HEK293T (cell line): ENCODE measurements around the gene CTSW.

Source experiments
- ARNT ChIP-seq: fragments of 450-650 bp; IDR thresholded peaks from 2 replicates; pipeline ENCODE4 v1.6.1; 2017; ENCODE audit warnings: mild to moderate bottlenecking
- BHLHE40 ChIP-seq: fragments of 450-650 bp; IDR thresholded peaks from 2 replicates; pipeline ENCODE4 v1.6.1; 2016; ENCODE audit warnings: mild to moderate bottlenecking, moderate library complexity, borderline replicate concordance
- FOXA1 ChIP-seq: fragments of 450-650 bp; IDR thresholded peaks from 2 replicates; pipeline ENCODE4 v1.6.1; 2016; ENCODE audit warnings: mild to moderate bottlenecking
- FOXK2 ChIP-seq: fragments of 450-650 bp; IDR thresholded peaks from 2 replicates; pipeline ENCODE4 v1.6.1; 2016; ENCODE audit warnings: mild to moderate bottlenecking
- FOXM1 ChIP-seq: fragments of 450-650 bp; IDR thresholded peaks from 2 replicates; pipeline ENCODE4 v1.6.1; 2017; ENCODE audit warnings: mild to moderate bottlenecking, borderline replicate concordance
- HDGF ChIP-seq: fragments of 450-650 bp; IDR thresholded peaks from 2 replicates; pipeline ENCODE4 v1.6.1; 2017; ENCODE audit warnings: antibody characterized with exemption, borderline replicate concordance
- SP1 ChIP-seq: fragments of 450-650 bp; IDR thresholded peaks from 2 replicates; pipeline ENCODE4 v1.6.1; 2017
- SUZ12 ChIP-seq: fragments of 450-650 bp; IDR thresholded peaks from 2 replicates; pipeline ENCODE4 v1.6.1; 2016; ENCODE audit warnings: mild to moderate bottlenecking
- TARDBP ChIP-seq: fragments of 450-650 bp; IDR thresholded peaks from 2 replicates; pipeline ENCODE4 v1.6.1; 2016
- TF ChIP-seq, protein P1 (sequence below): fragments of 450-650 bp; IDR thresholded peaks from 2 replicates; pipeline ENCODE4 v1.6.1; 2016

DNA sequence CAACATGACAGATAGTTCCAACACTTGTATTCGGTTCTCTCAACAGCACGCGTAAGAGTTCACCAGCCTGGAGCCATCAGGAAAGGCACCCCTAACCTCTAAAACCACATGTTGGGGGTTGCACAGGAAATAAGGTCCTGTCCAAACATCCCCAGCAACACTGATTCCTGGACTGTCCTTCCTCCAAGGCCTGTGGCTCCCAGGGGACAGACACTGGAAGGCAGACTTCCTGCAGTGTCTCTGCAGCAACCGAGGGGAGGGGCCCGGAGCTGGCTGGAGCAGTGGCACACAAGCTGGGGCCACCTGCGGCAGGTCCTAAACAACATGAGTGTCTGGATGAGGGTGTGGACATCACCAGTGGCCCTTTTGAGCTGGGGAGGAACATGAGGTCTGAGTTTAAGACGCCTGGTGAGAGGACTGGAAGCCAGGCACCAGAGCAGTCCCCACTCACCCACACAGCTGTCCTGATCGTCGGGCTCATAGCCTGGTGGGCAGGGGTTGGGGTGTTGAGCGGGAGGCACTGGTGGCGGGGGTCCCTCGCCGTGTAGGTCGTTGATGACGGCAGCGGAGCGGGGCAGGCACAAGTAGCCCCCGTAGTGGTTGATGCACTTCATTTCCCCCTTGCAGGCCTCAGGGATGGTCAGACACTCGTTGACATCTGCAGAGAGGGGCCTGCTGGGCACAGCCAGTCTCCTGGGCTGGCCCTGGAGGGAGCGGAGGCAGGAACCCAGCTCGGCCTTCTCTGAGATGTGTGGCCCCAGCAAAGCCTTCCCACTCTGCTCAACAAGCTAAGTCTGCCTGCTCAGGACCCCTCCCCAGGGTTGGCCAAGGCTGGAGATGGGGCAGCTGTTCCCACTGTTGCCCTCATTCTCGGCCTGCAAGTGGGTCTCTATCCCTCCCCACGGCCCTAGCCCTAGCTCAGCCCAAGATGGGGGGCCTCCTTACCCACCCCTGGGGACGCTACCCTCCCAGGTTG is 8.6 kb upstream of the CTSW start:
- TF ChIP-seq, protein P1, sequence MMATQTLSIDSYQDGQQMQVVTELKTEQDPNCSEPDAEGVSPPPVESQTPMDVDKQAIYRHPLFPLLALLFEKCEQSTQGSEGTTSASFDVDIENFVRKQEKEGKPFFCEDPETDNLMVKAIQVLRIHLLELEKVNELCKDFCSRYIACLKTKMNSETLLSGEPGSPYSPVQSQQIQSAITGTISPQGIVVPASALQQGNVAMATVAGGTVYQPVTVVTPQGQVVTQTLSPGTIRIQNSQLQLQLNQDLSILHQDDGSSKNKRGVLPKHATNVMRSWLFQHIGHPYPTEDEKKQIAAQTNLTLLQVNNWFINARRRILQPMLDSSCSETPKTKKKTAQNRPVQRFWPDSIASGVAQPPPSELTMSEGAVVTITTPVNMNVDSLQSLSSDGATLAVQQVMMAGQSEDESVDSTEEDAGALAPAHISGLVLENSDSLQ, result no peak
- no peak for TF ChIP-seq TARDBP
- no peak for TF ChIP-seq FOXK2
- no peak for TF ChIP-seq FOXA1
- TF ChIP-seq ARNT, result no peak
- no peak for TF ChIP-seq BHLHE40
- no peak for TF ChIP-seq FOXM1
- TF ChIP-seq HDGF, result no peak
- no peak for TF ChIP-seq SP1
- TF ChIP-seq SUZ12, result no peak
